Panc1 (cell line): Measurements from ENCODE around the gene GATB. TPM values are rescaled to one million over a fixed set of nuclear protein-coding genes. Genes with fewer than 3 reads are reported as not detected.

Experiments
- ATAC-seq: fragments of 200-7000 bp; cut with Tn5 transposase; 2 replicates; pipeline ENCODE4 v1.9.1; 2020; ENCODE audit warnings: mild to moderate bottlenecking, moderate library complexity
- BruUV-seq: library from RNA; stranded (reverse); fragments of 400-500 nt; replicated peaks from 2 replicates; lab custom pipeline; 2021; lab: Mats Ljungman, UMichigan
- CTCF ChIA-PET: fragments of 300-600 bp; sonication (Branson Sonifier 250); formaldehyde crosslinking; loops from one replicate; lab custom pipeline; 2022; ENCODE audit warnings: antibody characterized with exemption; lab: Charles Lee
- POLR2A ChIA-PET: fragments of 300-600 bp; sonication (Branson Sonifier 250); formaldehyde crosslinking; loops from one replicate; lab custom pipeline; 2022; ENCODE audit warnings: antibody characterized with exemption; lab: Charles Lee
- DNase-seq: peaks from one replicate; pipeline ENCODE4 v3.0.0-alpha.2; 2010; ENCODE audit warnings: low read depth, low spot score
- H3K27ac ChIP-seq: 2 replicates; pipeline ENCODE4 v1.5.1; 2011; ENCODE audit warnings: mild to moderate bottlenecking, low read length, inconsistent platforms
- H3K27me3 ChIP-seq: fragments of 200-500 bp; sonication (Bioruptor generic); 2 replicates; pipeline ENCODE4 v1.6.0; 2014; ENCODE audit warnings: low read length, inconsistent platforms; ENCODE audit not compliant: control insufficient read depth, insufficient read depth
- H3K36me3 ChIP-seq: fragments of 200-500 bp; sonication (Bioruptor generic); 2 replicates; pipeline ENCODE4 v1.5.1; 2014; ENCODE audit warnings: inconsistent platforms, mild to moderate bottlenecking, low read length, moderate library complexity; ENCODE audit not compliant: control insufficient read depth, insufficient read depth
- H3K4me1 ChIP-seq: 2 replicates; pipeline ENCODE4 v1.5.1; 2011; ENCODE audit warnings: inconsistent platforms, mild to moderate bottlenecking, low read length, moderate library complexity; ENCODE audit not compliant: control insufficient read depth, insufficient read depth
- H3K4me3 ChIP-seq, 2 experiments: 2 replicates each; pipeline ENCODE4 v1.5.1; 2011 to 2012; ENCODE audit warnings: low read depth in 2 of 2, low read length in 2 of 2, mild to moderate bottlenecking in 2 of 2, inconsistent platforms in 1 of 2, moderate library complexity in 1 of 2
- H3K9me3 ChIP-seq: fragments of 200-500 bp; sonication (Bioruptor generic); 2 replicates; pipeline ENCODE4 v1.5.1; 2014; ENCODE audit warnings: low read depth, mild to moderate bottlenecking, inconsistent platforms, low read length, moderate library complexity; ENCODE audit not compliant: control insufficient read depth, insufficient read depth
- CTCF ChIP-seq: fragments of 450-650 bp; IDR thresholded peaks from 2 replicates; pipeline ENCODE4 v1.5.1; 2017; ENCODE audit warnings: mild to moderate bottlenecking
- POLR2AphosphoS5 ChIP-seq: IDR thresholded peaks from 2 replicates; pipeline ENCODE4 v1.6.1; 2012; ENCODE audit warnings: mild to moderate bottlenecking, low read depth, low read length, moderate library complexity
- REST ChIP-seq, 2 experiments: IDR thresholded peaks; 2 replicates each; pipeline ENCODE4 v1.6.1; 2011 to 2012; ENCODE audit warnings: low read depth in 2 of 2, control low read depth in 1 of 2, low read length in 1 of 2, mild to moderate bottlenecking in 1 of 2, moderate library complexity in 1 of 2; ENCODE audit not compliant: insufficient read depth in 1 of 2
- SIN3A ChIP-seq: IDR thresholded peaks from 2 replicates; pipeline ENCODE4 v1.6.1; 2012; ENCODE audit warnings: low read depth, mild to moderate bottlenecking, low read length, moderate library complexity, borderline replicate concordance; ENCODE audit not compliant: insufficient read depth
- TCF7L2 ChIP-seq: IDR thresholded peaks from 2 replicates; pipeline ENCODE4 v1.6.1; 2011; ENCODE audit warnings: mild to moderate bottlenecking, low read depth, low read length, inconsistent platforms
- in situ Hi-C: cut with HindIII; loops from 2 replicates; pipeline ENCODE4 v1.10.0; 2016; ENCODE audit warnings: low sequenced_read_pairs, low pct_unique_long_range_greater_than_20kb
- intact Hi-C: fragments of 100-400 bp; cut with micrococcal nuclease; formaldehyde crosslinking; loops from one replicate; pipeline ENCODE4 v1.10.0; 2022; ENCODE audit not compliant: unreplicated experiment
- total RNA-seq: library from RNA; stranded (reverse); gene quantifications from one replicate; pipeline ENCODE4 v1.2.1, GENCODE V29; 2021; ENCODE audit not compliant: unreplicated experiment

GATB gene
- total RNA-seq, 1 experiment from 2014 or later = 9.7 TPM

- BruUV-seq = no TSS peak
- Histone ChIP-seq H3K4me1 (no peaks in the 10 kb centered on the region), H3K4me3 (no peak overlapping the region), H3K27me3 (no peaks in the 10 kb centered on the region; the same call in 1 of the 2 replicates), H3K9me3 (no peaks in the 10 kb centered on the region), H3K27ac (no peak overlapping the region), H3K36me3 (no peaks in the 10 kb centered on the region)
- ATAC-seq (no peak), DNase-seq (no peak)
- POLR2A ChIA-PET = interaction anchor here (0.6 kb wide), 1 partner anchor 221 kb away, joined by 5 read pairs; no protein-coding TSS in a partner anchor
- TF ChIP-seq REST (IDR thresholded peaks at IDR 0.05; ENCODE audit: insufficient read depth in 1 of 2, low read depth in 2 of 2, low read length in 1 of 2) (no peak), SIN3A (no peak), POLR2AphosphoS5 (no peak), TCF7L2 (no peak)
- in situ Hi-C loops (no loop called here), intact Hi-C loops (no loop called here)
- CTCF ChIA-PET = no interaction called here
Measured at GRCh38 chr4:151660676-151661075, 100.1 kb downstream of the GATB start.

GRCh38 chr4:151659601-151660364, 101.0 kb downstream of the GATB start:
- no peak for DNase-seq
- Histone ChIP-seq H3K27me3 (no peaks in the 10 kb centered on the region; the same call in 1 of the 2 replicates), H3K4me1 (no peaks in the 10 kb centered on the region), H3K4me3 (no peak overlapping the region), H3K27ac (no peak overlapping the region), H3K9me3 (no peaks in the 10 kb centered on the region), H3K36me3 (no peaks in the 10 kb centered on the region)
- in situ Hi-C loops (no loop called here), intact Hi-C loops (no loop called here)
- ATAC-seq = no peak
- TF ChIP-seq TCF7L2 = no peak
- no peak for TF ChIP-seq REST (IDR thresholded peaks at IDR 0.05; ENCODE audit: insufficient read depth in 1 of 2, low read depth in 2 of 2, low read length in 1 of 2)
- no peak for TF ChIP-seq SIN3A
- TF ChIP-seq POLR2AphosphoS5 = no peak
- no peak for TF ChIP-seq CTCF
- BruUV-seq = no TSS peak
- ChIA-PET POLR2A (interaction anchor here (0.6 kb wide), 1 partner anchor 220 kb away, joined by 5 read pairs; no protein-coding TSS in a partner anchor), CTCF (no interaction called here)
